Measurements from ENCODE around the gene SEPTIN6. TPM values are rescaled to one million over a fixed set of nuclear protein-coding genes. Genes with fewer than 3 reads are reported as not detected.

SEPTIN6 gene
- total and polyA plus RNA-seq, 2 donors from 2014 or later = 32.4 to 40.1 TPM

DNA sequence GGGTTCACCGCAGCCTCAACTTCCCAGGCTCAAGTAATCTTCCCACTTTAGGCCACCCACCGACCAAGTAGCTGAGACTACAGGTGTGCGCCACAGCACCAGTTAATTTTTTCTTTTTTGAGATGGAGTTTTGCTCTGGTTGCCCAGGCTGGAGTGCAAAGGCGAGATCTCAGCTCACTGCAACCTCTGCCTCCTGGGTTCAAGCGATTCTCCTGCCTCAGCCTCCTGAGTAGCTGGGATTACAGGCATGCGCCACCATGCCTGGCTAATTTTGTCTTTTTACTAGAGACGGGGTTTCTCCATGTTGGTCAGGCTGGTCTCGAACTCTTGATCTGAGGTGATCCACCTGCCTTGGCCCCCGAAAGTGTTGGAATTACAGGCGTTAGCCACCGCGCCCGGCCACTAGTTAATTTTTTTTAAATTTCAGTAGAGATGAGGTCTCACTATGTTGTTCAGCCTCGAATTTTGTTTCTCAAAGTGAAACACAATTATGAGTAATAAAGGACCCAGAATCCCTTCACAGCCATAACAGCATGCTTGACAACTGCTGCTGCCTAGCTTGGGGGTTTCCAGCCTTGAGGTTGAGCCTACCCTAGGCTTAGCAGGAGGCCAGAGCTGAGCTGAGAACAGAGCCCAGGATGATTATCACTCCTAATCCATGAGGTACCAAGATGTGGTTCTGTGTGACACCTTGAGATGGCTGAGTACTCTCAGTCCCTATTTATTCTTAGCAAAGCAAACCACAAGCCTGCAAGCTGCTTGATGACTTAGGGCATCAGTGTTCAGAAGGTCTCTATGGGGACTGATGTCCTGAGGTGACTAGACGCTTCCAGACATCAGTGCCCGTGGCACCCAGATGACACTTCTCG is 45.2 kb downstream of the SEPTIN6 start:
- no peak for TF ChIP-seq CTCF (IDR thresholded peaks at IDR 0.05; ENCODE audit: borderline replicate concordance, extremely low read depth, insufficient read depth)

GRCh38 chrX:119647089-119647488 is 45.9 kb downstream of the SEPTIN6 start:
- no peaks in the 10 kb centered on the region for H3K9me3 ChIP-seq (ENCODE audit: control insufficient read depth in 2 of 3, insufficient read depth in 1 of 3, low read length in 3 of 3)
- TF ChIP-seq CTCF (IDR thresholded peaks at IDR 0.05; ENCODE audit: borderline replicate concordance, extremely low read depth, insufficient read depth) = no peak
- DNase-seq (no peak), FAIRE-seq (no peak)
- no peaks in the 10 kb centered on the region for H3K36me3 ChIP-seq (ENCODE audit: control insufficient read depth in 2 of 3, insufficient read depth in 3 of 3, low read length in 3 of 3)
- H3K9ac ChIP-seq (ENCODE audit: low read length in 3 of 3) = no peak overlapping the region
- H3K27ac ChIP-seq (ENCODE audit: low read depth in 2 of 2, low read length in 2 of 2) = no peak overlapping the region
- H3K4me3 ChIP-seq (ENCODE audit: low read length in 3 of 3) = no peak overlapping the region
- no peaks in the 10 kb centered on the region for H3K4me1 ChIP-seq (ENCODE audit: control insufficient read depth in 2 of 3, insufficient read depth in 2 of 3, low read depth in 1 of 3, low read length in 3 of 3)
- no peaks in the 10 kb centered on the region for H3K27me3 ChIP-seq (ENCODE audit: control insufficient read depth, insufficient read depth, low read length)
- intact Hi-C loops (cut with DNase I) = no loop called here

More for the DNA sequence above, 45.2 kb downstream of the SEPTIN6 start:
- intact Hi-C loops (cut with DNase I) = no loop called here
- H3K9me3 ChIP-seq (ENCODE audit: control insufficient read depth in 2 of 3, insufficient read depth in 1 of 3, low read length in 3 of 3) = no peaks in the 10 kb centered on the region
- H3K27me3 ChIP-seq (ENCODE audit: control insufficient read depth, insufficient read depth, low read length) = no peaks in the 10 kb centered on the region
- no peaks in the 10 kb centered on the region for H3K36me3 ChIP-seq (ENCODE audit: control insufficient read depth in 2 of 3, insufficient read depth in 3 of 3, low read length in 3 of 3)
- DNase-seq = peak in 1 of 5 donors; percentile 21
- FAIRE-seq = no peak
- H3K4me3 ChIP-seq (ENCODE audit: low read length in 3 of 3) = no peak overlapping the region
- no peaks in the 10 kb centered on the region for H3K4me1 ChIP-seq (ENCODE audit: control insufficient read depth in 2 of 3, insufficient read depth in 2 of 3, low read depth in 1 of 3, low read length in 3 of 3)
- no peak overlapping the region for H3K27ac ChIP-seq (ENCODE audit: low read depth in 2 of 2, low read length in 2 of 2)
- H3K9ac ChIP-seq (ENCODE audit: low read length in 3 of 3) = no peak overlapping the region

GRCh38 chrX:119646515-119646914 is 46.5 kb downstream of the SEPTIN6 start:
- Histone ChIP-seq H3K9ac (ENCODE audit: low read length in 3 of 3) (no peak overlapping the region), H3K27me3 (ENCODE audit: control insufficient read depth, insufficient read depth, low read length) (no peaks in the 10 kb centered on the region), H3K4me3 (ENCODE audit: low read length in 3 of 3) (no peak overlapping the region), H3K9me3 (ENCODE audit: control insufficient read depth in 2 of 3, insufficient read depth in 1 of 3, low read length in 3 of 3) (no peaks in the 10 kb centered on the region), H3K27ac (ENCODE audit: low read depth in 2 of 2, low read length in 2 of 2) (no peak overlapping the region), H3K4me1 (ENCODE audit: control insufficient read depth in 2 of 3, insufficient read depth in 2 of 3, low read depth in 1 of 3, low read length in 3 of 3) (no peaks in the 10 kb centered on the region), H3K36me3 (ENCODE audit: control insufficient read depth in 2 of 3, insufficient read depth in 3 of 3, low read length in 3 of 3) (no peaks in the 10 kb centered on the region)
- no peak for FAIRE-seq
- intact Hi-C loops (cut with DNase I) = no loop called here
- TF ChIP-seq CTCF (IDR thresholded peaks at IDR 0.05; ENCODE audit: borderline replicate concordance, extremely low read depth, insufficient read depth) = no peak
- no peak for DNase-seq
